GM19438 (cell line): ENCODE results near the gene ZNF138.

Source experiments
- ATAC-seq: cut with Tn5 transposase; IDR thresholded peaks from one replicate; pipeline ENCODE4 v1.9.1; 2021; ENCODE audit warnings: low read depth; ENCODE audit not compliant: unreplicated experiment

Gene ZNF138

GRCh38 chr7:64874562-64875250, 80.5 kb downstream of the ZNF138 start:
- ATAC-seq, result no peak

GRCh38 chr7:64875258-64875657, 81.0 kb downstream of the ZNF138 start:
- ATAC-seq, result no peak

DNA sequence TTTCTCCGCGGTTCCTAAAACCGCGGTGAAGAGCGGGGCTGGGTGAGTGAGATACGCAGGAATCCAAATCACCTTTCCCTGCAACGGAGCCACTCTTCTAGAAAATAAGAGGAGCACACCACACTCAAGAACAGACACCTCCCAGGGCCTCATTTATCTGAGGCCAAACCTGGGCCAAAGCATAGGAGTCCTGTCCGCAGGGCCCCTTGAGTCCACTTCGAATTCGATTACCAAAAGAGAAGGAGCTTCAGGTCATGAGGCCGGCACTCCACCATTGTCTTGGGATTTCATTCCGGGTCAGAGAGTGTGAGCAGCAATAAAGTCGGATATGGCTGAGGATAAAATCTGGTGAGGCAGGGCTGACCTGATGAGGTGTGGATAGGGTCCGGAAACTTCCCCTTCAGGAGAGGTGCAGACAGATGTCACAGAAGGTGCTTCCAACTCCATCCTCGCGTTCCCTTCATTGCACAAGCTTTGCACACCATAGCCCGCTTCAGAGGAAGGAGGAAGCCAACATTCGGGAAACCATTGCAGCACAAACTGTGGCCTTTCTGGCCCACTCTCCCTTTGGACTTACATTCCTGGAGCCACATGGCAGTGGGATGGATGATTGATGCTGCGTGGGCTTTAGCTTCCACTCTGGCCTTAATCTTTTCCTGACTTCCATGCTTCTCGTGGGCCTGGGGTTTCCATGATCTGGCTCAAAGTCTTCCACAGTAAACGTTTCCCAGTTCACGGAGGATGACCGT, 81.6 kb downstream of the ZNF138 start:
- ATAC-seq, result no peak

- ATAC-seq, result no peak
Observed at GRCh38 chr7:64876792-64877713, 82.8 kb downstream of the ZNF138 start.

DNA sequence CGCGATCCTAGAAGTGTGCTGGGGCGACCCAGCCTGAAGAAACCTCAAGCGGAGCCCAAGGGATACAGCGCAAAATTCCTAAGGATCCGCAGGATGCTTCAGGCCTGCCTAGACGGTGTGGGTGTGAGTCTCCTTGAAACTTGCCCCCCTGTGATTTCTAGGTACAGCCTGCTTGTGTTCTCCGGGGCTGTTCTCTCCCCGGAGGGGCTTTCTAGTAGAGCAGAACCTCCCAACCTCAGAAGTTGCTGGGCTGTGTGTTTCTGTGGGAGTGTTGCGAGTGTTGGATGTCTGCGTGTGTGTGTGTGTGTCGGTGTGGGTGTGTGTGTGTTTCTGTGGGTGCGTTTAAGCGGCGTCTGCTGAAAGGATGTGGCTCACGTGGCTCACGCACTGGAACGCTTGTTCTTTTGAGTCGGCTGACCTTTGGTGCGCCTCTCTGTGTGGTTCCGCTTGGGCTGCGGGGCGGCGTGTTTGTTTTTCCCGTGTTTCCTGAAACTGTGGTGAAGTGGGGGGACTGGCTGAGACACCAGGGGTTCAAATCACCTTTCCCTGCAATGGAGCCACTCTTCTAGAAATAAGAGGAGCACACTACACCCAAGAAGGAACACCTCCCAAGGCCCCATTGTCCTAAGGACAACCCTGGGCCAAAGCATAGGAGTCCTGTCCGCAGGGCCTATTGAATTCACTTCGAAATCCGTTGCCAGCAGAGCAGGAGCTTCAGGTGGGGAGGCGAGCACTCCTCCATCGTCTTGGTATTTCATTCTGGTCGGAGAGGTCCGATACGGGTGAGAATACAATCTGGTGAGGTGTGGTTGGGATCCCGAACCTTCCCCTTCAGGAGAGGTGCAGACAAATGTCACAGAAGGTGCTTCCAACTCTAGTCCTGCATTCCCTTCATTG, 83.7 kb downstream of the ZNF138 start:
- no peak for ATAC-seq

DNA sequence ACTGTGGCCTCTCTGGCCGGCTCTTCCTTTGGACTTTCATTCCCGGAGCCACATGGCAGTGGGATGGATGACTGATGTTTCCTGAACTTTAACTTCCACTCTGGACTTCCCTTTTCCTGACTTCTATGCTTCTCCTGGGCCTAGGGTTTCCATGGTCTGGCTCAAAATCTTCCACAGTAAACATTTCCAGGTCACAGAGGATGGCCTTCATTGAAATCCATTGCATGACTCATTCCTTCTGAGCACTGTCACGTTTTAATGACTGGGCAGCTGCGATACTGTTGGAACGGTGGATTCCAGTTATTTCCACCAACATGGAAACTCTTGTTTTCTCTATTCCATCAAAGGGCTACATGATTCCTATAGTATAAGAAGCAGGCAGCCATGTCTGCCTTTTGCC, 84.5 kb downstream of the ZNF138 start:
- no peak for ATAC-seq

GRCh38 chr7:64879086-64879730, 85.0 kb downstream of the ZNF138 start:
- ATAC-seq, result no peak

DNA sequence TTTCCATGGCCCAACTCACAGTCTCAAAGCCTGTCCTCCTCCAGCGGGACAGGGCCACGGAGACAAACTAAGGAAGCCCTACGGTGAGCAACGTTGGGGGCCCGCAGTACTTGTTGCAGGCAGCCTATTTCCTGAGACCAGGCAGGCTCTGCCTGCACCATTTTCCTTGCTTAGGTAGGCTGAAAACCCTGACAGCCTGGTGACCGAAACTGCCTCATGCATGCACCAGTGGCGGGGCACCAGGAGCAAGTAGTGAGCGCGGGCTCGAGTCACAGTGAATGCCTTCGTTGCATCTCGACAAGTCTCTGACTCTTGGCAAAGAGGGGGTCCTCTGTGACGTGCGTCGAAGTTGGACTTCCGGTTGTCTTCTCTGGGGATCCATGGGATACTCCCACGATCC, 85.6 kb downstream of the ZNF138 start:
- ATAC-seq, result no peak

- ATAC-seq, result no peak
Observed at GRCh38 chr7:64880322-64881297, 86.4 kb downstream of the ZNF138 start.

DNA sequence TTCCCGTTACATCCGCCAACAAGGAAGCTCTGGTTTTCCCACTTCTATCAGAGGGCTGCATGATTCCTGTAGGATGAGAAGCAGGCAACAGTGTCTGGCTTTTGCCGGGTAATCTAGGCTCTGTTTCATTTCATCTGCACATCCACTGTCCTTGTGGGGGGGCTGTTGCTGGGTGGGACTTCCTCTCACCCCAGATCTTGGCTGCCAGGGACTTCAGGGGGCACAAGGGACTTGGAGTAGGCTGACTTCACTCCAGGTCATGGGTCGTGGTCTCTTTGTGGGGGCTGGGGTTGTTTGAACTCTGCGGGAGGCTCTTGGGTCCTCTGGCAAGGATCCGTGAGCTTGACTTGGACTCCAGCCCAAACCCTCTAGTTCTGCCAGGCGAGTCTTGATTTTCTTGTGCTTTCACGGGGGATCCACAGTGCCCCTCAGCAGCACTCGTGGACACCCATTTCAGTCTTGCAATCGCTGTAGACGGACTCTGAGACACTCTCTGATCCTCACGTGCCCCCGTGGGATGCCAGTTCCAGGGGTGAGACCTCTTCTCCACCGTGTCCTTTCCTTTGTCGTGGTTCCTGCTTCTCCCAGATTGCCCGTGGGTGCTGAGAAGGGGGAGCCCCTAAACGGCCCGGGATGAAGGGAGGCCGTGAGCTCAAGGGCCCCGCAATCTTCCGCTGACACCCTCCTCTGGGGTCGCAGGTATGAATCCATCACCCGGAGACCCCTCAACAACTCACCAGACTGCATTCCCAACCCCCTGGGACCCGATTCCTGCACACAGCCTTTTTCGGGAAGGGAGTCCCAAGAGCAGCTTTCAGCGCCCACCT, 87.4 kb downstream of the ZNF138 start:
- no peak for ATAC-seq

GRCh38 chr7:64882341-64883112, 88.3 kb downstream of the ZNF138 start:
- ATAC-seq, result no peak
